ENCODE data around the gene ZBTB4.

DNA sequence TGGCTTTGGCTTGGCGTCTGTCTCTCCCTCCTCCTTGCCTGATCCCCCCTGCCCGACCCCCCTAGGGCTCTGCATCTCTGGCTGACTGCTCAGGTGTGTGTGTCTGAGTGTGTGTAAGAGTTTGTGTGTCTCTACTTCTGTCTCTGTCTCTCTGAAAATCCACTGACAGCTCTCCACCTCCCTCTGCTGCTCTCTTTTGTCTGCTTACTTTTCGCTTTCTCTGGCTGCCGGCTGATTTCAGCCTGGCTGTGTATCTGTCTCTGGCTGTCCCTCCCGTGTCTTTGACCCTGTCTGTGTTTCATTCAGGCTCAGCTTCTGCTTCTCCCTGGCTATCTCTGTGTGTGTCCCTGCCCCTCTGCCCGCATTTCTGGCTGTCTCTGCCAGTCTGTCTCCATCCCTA is 63.1 kb downstream of the ZBTB4 start:
- no peak for TF ChIP-seq CTCF (conservative IDR thresholded peaks at IDR 0.05; ENCODE audit: low read depth in 2 of 2)
- TF ChIP-seq EZH2phosphoT487 (IDR thresholded peaks at IDR 0.05; ENCODE audit: unreplicated experiment): no peak
- TF ChIP-seq EZH2 (IDR thresholded peaks at IDR 0.05; ENCODE audit: low read depth, unreplicated experiment): no peak
